HG03439 (cell line): ENCODE measurements around the gene CPLX3.

Experiments used
- ATAC-seq: cut with Tn5 transposase; IDR thresholded peaks from one replicate; pipeline ENCODE4 v1.9.1; 2021; ENCODE audit warnings: mild to moderate bottlenecking, moderate library complexity; ENCODE audit not compliant: unreplicated experiment

CPLX3 gene

DNA sequence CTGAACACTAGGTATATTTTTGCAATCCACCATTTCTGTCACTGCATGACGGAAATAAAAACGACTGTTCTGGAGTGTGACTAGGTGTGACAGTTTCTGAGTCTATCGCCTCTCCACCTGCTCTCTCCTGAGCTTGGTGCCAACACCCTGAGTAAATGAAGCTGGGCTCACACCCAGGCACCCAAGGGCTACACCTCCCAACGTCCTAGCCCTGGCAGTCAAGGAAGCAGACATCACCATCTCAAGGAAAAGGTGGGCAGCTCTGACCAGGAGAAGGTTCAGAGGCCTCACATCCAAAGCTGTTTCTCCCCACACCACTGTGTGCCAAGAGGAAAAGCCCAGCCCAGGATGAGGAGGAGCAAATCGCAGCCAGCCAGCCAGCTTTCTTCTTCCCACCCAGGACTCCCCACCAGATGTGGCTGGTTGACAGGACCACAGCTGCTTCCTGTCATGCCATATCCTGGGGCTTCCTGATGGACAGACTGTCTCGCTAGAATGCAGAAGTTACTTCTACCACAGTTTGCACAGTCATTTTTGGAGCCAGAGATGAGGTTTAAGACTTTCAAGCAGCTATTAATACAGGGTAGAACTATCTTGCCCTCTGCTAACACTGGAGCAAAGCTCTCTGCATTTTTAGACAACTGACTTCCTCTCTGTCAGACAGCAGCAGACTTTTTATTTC, 43.4 kb downstream of the CPLX3 start:
- ATAC-seq: peak; percentile 40

DNA sequence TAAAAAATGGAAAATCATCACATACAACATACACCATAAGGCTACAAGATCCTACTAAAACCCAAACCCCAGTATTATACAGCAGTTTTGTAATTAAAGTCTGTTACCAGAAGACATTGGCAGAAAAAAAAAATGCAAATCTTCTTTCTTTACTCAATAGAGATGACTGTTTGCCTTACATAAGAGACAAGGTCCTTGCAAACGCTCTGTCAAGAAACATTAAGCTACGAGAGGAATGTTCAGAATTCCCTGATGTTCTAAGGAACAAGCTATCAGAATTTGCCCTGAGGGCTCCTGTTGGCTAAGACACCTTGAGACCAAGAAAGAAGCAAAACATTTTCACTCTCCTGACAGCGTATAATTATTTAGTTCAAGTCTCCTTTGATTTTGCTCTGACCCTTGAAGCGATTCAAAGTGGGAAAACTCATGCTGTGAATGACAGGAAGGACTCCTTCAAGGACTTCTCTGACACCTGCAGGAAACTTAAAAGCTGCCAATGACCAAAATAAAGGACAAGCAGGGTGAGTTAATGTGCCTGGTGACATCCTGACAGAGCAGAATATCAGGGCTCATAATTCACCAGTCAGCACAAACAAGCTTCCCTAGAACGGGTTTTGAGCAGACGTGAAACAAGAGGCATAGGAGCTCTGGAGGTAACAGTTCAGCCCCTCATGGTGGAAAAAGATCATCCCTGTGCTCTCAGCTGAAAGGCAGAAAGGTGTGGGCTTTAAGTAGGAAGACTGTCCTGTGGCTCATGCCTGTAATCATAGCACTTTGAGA, 44.2 kb downstream of the CPLX3 start:
- no peak for ATAC-seq

DNA sequence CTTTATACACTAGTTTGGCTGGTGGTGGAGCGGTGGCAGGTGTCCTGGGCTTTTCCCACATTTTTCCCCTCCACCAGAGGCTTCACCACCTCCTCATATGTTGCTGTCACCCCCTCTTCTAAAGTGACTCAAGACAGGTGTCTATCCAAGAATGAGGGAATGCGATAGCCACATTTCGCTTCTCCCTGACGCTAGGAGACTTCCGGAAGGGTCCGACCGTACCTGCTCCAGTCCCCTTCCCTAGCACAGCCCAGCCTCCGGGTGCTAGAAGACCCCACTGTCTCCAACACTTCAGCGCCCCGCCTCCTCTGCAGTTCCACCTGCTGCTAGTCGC, 46.2 kb downstream of the CPLX3 start:
- no peak for ATAC-seq

DNA sequence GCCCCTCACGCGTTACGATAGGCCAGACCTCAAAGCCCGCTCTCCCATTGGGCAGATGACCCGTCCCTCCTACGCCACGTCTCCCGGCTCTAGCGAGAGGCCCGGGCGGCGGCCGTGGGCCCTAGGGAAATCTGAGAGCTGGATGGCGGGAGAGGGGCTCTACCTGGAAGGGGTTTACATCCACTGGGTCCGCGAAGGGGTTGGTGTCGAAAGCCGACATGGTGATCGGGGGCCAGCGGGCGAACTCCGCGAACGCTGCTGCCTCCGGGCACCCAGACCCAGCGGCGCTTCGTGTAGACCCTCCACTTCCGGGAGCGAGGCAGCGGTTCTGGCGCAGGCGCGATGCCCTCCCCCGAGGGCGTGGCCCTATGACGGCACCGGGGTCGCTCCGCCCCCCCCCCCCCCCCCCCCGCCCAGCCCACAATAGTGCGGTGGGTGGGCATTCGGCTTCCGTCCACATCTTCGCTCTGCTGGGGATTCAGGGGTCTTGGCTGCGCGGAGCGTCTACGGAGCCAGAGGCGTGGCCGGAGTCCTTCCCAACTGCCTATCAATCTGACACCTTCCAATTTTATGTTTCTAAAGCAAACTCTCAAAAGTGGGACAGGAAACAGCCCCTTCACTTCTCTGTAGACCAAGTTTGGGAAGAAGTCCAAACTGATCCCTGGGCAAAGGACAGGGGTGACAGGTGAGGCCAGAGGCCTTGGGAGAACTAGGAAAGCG, 46.8 kb downstream of the CPLX3 start, which contains the start of gene SCAMP2:
SCAMP2 (minus strand) TSS at position 330 of the 720 bp plus-strand sequence; CDS start at position 220, 110 bp downstream.
- peak; percentile 80 for ATAC-seq

DNA sequence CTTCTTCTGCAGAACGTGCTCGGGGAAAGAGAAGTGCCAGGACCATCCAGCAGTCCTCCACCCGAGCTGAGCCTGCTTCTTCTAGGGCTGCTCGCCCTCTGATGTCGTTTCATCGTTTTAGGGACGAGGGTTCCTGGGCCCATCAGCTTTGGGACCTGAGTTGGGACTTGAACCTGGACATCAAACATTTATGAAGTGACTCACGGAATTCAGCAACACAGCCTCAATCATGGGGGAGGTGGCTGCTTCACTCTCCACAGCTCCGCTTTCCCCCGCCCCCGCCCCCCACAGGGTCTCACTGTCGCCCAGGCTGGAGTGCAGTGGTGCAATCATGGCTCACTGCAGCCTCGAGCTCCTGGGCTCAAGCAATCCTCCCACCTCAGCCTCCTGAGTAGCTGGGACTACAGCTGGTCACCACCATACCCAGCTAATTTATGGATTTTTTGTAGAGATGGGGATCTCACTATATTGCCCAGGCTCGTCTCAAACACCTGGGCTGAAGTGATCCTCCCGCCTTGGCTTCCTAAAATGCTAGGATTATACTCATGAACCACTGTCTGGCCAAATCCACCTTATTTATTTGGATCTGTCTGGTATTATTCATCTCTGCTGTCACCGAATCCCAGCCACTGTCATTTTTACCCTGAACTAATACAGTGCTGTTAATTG, 47.5 kb downstream of the CPLX3 start:
- peak; percentile 1 for ATAC-seq

DNA sequence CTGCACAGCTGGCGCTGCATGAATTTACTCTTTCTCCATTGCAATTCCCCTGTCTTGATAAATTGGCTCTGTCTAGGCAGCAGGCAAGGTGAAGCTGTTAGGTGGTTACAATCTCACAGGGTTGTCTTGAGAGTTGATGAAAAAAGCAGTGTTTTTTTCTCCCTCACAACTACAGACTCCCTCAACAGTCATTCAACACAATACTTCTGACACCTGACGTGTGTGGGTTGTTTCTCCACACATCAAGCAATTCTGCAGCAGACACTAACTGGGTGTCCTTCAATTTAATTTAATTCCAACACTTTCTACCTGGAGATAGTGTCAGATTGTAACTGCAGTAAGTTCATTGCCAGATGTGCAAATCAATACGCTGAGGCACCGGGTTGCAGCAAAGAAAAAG, 51.8 kb downstream of the CPLX3 start:
- ATAC-seq: no peak
